ENCODE measurements around the gene ARMC5.
"Not testable (repeated sequence)": the region's sequence is repeated elsewhere in the genome, so short reads cannot be mapped to it uniquely, and the experiment has no call there.

Gene ARMC5

DNA sequence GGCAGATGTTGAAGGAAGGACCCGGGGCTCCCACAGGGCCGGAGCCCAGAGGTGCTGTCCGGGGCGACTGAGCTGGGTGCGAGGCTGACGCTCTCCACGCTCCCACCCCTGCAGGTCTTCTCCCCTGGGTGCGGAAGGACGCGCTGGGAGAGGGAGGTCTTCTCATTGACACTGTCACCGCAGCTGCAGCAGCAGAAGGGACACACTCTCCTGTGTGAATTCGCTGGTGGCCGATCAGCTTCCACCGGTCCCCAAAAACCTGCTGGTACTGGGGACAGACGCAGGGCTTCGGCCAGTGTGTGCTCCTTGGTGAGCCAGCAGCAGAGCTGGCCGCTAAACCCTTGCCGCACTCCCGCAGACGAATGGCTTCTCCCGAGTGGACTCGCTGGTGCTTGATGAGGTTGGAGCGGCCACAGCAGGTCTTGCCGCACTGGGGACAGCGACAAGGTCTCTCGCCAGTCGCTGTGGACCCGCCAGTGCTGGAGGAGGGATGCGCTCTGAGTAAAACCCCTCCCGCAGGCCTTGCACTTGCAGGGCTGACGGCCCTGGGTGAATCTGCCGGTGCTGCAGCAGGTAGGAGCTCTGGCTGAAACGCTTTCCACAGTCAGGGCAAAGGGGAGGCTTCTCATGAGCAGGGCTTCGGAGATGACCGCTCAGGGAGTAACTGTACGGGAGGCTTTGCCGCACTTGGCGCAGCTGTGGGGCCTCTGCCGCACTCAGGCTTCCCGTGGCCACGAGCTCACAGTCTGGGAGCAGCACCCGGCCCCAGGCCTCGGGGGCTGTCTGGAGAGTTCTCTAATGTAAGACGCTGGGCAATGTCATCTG is 22.9 kb upstream of the ARMC5 start:
- DNase-seq: no peak

DNA sequence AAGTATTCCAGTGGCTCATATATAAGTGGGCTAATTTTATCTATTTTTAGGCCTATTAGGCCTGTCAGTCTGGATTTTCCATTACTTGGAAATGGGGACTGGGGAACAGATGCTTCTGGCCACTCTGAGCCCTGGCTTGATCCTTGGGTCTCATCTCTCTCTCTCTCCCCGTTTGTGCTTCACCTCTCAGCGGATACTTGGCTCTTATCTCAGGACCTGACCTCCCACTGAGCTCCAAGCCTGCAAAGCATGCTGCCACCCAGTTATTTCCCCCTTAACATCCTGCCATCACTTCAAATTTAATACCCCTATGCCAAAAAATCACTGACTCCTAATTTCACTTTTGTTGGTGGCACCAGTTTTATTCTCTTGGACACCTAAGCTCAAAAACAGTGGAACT is 20.9 kb upstream of the ARMC5 start:
- no peak for DNase-seq

DNA sequence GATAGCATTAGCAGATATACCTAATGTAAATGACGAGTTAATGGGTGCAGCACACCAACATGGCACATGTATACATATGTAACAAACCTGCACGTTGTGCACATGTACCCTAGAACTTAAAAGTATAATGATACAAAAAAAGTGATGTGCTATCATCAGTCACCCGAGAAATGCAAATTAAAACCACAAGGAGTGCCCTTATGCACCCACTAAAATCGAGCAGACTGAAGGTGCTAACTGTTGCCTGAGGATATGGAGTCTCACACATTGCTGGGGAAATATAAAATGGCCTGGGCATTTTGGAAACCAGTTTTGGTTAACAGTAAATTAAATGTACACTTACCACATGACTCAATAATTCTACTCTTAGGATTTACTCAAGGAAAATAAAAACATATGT is 20.3 kb upstream of the ARMC5 start:
- not testable (repeated sequence) for DNase-seq

DNA sequence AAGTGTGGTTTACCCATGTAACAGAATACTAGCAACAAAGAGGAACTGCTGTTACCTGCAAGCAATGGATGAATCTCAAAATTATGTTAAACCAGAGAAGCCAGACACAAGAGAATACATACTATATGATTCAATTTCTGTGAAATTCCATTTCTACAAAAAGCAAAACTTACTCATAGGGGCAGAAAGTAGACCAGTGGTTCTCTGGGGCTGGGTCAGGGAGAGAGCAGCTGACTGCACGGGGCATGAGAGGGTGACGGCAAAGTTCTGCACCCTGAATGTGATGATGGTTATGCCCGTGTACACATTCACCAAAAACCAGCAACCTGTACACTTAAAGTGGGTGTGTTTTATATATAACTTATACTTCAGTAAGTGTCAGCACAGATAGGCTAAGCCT is 19.8 kb upstream of the ARMC5 start:
- DNase-seq: no peak

DNA sequence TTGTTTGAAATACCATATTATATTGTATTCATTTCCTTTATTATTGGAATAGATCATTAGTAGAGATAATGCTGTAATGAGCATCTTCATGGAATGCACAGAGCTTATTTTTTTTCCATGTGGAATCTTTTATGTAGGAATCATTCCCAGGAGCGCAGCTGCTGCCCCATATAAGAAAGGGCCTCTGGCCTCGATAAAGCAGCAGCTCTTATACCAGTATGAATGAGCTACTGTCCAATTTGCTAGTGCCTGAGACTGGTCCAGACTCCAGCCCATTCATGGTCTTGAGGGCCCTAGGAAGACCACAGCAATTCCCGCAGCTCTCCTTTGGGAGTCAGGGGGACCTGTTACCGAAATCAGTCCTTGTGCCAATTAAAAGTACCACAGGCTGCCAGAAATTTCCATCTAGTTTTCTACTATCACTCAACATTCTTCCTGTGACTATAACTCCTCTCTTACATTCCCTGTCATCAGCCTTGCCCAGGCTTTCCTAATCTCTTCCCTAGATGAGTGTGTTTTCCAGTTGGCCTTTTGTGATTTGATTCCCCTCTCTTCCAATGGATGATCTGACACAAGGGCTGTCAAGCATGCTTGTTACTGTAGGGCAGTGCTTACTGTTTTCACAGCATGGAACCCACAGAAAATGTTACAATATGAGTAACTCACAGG is 18.7 kb upstream of the ARMC5 start:
- no peak for DNase-seq

DNA sequence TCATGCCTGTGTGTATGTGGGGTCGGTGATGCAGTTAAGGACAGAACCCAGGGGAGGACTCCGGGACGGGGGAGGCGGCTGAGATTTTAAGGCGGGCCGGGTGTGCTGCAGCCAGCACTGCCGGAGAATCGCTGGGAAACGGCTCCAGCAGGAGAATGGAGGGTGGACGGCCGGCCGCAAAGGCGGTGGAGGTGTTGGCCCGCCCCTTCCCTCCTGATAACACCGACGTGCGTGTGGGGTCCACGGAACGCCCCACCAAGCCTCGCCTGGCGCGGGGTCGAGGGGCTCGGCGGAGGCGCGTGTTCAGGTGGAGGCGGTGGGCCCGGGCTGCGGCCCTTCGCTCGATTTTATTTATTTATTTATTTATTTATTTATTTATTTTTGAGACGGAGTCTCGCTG is 17.3 kb upstream of the ARMC5 start:
- DNase-seq: no peak

DNA sequence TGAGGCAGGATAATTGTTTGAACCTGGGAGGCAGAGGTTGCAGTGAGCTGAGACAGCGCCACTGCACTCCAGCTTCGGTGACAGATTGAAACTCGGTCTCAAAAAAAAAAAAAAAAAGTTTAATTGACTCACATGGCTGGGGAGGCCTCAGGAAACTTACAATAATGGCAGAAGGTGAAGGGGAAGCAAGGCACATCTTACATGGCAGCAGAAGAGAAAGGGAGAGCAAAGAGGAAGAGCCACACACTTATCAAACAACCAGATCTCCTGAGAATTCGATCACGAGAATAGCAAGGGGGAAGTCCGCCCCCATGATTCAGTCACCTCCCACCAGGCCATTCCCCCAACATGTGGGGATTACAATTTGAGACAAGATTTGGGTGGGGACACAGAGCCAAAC is 13.4 kb upstream of the ARMC5 start:
- not testable (repeated sequence) for DNase-seq

DNA sequence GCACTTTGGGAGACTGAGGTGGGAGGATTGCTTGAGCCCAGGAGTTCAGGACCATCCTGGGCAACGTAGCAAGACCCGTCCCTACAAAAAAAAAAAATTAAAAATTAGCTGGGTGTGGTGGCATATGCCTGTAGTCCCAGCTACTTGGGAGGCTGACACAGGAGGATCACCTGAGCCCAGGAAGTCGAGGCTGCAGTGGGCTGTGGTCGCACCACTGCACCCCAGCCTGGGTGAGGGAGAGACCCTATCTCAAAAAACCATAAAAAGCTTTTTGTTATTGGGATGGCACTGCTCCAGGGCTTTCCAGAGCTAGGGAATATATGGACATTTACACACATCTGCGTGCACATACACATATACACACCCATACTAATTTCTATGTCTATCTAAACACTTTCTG is 8.1 kb upstream of the ARMC5 start:
- no peak for DNase-seq

DNA sequence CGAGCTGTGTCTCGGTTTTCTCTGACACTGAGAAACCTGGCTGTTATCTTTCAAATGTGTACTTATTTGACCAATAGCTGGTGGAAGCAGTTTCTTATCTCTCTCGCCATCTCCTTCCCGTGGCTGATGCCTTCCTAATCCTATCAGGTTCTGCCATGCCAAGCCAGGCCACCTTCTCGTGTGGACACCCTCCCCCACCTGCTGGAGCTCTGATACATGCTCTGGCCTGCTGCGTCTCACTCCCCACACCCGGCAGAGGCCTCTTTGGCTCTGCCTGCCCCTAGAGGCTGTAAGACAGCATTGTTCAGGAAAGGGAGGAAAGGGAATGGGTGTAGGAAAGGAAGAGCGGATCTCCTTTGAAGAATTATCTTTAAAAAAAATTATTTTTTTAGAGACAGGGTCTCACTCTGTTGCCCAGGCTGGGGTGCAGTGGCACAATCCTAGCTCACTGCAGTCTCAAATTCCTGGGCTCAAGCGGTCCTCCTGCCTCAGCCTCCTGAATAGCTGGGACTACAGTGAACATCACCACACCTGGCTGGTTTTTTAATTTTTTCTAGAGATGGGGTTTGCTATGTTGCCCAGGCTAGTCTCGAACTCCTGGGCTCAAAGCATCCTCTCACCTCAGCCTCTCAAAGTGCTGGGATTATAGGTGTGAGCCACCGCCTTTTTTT is 7.5 kb upstream of the ARMC5 start:
- DNase-seq: no peak

DNA sequence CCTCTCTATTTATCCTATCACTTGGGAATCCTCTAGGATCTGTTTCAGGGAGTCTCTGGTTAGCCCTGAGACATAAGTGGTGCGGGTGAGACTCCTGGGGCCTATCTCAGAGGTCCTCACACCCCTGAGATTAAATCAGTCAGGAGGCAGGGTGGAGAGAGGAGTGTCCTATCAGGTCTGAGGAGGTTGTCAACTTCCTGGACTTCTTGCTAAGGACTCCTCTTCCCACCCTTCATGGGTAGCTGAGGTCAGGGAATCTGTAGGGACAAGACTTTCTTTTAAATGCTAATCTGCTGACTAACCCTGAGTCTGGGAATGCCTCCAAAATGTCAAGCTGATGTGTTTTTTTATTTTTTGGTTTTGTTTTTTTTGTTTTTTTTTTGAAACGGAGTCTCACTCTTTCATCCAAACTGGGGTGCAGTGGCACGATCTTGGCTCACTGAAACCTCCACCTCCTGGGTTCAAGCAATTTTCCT is 6.6 kb upstream of the ARMC5 start:
- DNase-seq: no peak

DNA sequence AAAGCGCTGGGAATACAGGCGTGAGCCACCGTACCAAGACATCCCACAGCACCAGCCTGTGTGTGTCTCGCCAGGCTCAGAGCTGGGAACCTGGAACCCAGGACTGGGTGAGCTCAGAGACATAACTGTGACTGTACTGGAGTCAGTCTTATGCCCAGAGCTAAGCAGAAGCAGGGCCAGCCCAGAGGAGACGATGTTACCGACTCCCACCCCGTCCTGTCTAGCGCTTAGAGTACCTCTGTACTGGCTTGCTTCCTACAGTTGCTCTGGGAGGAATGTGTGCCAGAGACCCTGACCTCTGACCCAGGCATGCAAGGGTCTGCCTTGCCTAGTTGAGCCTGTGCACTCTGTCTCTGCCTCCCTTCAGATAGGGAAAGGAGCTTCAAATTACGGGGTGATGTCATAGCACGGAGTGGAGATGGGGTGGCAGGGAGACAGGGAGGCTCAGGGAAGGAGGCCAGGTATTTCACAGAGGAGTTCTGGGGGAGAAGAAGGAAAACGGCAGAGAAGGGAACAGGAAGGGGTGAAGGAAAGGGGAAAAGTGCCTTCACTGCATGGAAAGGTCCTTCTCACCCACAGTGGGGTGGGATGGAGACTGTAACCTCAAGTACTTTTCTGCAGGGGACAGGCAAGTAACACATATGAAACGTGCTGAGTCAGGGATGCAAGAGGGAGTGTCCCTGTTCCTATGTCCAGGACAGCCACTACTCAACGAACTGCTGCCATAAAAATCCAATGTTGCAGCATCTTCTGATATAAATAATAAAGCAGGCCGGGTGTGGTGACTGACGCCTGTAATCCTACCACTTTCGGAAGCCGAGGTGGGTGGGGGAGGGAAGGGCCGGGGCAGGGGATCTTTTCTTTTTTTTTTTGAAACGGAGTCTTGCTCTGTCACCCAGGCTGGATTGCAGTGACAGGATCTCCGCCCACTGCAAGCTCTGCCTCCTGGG is 5.8 kb upstream of the ARMC5 start:
- DNase-seq: no peak

DNA sequence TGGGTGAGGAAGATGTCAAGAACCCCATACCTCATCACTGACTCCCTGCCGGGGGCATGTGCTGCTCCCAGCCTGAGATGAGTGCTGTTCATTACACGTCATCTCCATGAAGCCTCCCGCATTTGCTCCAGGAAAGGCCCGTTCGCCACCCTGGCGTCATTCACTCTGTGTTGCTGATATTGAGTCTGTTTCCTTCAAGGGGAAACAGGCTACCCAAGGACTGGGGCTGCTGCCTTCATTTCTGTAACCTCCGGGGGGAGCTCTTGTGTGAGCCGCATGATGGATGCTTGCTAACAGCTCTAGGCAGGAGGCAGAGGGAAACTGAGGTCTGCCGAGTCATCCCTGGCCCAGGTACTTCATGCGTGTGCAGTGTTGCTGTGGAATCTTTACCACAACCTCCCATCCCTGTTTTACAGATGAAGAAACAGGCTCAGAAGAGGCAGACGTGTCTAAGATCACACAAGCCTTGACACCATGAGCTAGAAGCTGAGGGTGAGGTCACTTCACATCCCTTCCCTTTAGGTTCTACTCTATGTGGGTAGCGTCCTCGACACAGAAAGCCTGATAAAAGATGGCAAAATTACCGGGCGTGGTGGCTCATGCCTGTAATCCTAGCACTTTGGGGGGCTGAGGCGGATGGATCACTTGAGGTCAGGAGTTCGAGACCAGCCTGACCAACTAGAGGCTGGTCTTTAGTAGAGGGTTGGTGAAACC is 3.5 kb upstream of the ARMC5 start:
- no peak for DNase-seq

DNA sequence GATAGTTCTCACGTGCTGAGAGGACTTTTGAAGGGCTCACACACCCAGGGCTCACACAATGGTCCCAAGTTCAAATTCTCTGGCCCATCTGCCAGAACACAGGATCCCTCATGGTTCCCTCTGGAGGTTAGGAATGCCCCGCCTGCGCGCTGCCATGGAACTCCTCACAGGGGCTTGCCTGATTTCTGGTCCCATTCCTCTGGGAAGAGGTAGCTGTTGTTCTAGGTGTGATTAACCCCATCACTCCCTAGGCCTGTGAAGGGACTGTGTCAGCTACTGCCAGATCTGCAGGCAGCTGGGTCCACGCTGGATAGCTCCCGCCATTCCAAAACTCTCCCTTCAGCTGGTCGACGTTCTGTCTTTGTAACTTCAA is 2.3 kb upstream of the ARMC5 start:
- DNase-seq: no peak

DNA sequence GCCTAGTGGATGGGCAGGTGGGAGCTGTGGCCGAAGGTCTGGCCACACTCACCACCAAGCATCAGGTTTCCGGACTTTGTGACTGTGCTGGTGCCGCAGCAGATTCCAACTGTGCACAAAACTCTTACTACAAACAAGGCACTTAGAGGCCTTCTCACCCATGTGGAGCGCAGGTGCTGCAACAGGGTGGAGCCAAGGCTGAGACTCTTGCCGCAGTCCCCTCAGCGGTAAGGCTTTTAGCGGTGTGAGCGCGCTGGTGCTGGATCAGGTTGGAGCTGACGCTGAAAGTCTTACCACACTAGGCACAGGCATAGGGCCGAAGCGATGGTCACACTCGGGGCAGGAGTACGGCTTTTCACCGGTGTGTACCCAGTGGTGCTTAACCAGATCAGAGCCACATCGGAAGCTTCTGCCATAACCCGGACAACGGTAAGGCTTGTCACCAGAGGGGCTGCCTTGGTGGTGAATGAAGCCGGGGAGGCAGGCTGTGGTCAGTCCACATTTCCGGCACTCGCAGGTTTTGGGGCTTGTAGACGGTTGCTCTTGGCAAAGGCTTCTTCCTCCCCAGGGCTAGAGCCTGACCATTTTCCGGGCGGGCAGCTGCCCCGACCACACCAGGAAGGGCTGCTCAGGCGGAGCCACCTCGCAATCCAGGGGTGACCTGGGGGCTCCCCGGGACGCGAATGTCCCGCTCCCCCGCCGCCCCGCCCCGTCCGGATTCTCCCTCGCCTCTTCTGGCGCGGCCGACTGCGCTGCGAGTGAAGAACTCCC is 1.0 kb upstream of the ARMC5 start:
- DNase-seq: peak in 2 of 4 experiments; percentile 25 to 30

DNA sequence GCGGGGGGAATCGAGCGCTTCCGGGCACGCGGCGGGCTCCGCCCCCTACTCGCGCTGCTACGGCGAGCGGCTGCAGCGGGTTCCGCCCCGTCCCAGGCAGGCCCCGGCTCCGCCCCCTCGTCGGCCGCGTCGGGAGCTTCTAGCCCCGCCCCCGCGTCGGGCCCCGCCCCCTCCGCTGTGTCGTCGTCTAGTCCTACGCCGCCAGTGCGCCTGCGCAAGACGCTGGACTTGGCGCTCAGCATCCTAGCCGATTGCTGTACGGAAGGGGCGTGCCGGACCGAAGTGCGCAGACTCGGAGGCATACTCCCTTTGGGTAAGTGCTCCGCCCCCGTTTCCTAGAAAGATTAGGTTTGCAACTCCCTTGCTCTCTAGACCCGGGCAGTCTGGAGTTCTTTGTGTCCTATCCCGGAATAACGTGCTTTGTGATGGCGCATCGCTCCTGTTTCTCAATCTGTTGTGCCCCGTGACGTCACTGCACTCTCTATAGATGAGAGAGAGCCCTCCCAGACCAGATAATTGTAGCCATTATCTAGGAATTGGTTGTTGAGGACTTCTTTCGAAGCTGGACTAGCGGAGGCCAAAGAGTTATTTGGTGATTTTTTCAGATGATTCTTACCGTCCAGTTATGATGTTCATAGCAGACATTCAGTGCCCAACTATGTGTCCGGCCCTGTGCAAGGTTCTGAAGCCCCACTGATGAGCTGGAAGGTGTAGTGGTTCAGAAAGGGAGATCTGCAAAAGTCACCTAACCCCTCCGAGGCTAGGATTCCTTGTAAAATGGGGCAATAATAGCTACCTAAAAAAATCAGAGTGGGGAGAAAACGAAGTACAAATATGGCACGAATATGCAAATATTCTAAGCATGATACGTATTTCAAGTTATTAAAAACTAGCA is 633 bp downstream of the ARMC5 start:
- peak; percentile 99 to 100 (median 100) for DNase-seq

DNA sequence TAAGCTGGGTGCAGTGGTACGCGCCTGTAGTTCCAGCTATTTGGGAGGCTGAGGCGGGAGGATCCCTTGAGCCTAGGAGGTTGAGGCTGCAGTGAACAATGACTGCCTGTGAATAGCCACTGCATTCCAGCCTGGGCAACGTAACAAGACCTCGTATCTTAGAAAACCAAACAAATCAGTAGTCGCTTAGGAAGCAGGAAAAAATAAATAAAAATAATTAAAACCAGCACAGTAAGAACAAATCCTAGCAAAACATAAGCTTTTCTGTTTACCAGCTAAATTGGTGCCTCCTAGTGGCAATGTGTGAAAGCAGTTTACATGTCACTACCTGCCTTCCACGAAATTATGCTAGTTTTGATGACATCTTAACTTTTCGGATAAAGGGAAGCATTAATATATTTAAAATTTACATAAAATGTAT is 1.3 kb downstream of the ARMC5 start:
- DNase-seq: no peak

DNA sequence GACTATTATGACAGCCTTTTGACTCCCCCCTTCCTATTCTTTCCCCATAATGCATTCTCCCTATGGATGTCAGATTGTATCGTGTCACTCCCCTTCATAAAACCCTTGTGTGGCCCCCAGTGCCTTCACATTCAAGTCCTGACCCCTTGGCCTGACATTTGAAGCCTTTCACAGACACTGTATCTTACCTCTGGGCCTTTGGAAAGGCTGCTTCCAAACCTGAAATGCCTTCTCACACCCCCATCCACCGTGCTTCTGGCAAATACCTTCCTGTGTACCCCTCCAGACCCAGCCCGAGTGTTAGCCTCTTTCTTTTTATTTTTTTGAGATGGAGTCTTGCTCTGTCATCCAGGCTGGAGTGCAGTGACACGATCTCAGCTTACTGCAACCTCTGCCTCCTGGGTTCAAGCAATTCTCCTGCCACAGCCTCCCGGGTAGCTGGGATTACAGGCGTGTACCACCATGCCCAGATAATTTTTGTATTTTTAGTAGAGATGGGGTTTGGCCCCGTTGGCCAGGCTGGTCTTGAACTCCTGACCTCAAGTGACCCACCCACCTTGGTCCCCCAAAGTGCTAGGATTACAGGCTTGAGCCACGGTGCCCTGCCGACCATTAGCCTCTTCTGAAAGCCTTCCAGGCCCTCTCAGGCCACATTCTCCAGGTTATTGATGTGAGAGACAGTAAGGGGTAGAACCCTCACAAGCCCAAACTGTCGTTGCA is 2.1 kb downstream of the ARMC5 start:
- DNase-seq: no peak

DNA sequence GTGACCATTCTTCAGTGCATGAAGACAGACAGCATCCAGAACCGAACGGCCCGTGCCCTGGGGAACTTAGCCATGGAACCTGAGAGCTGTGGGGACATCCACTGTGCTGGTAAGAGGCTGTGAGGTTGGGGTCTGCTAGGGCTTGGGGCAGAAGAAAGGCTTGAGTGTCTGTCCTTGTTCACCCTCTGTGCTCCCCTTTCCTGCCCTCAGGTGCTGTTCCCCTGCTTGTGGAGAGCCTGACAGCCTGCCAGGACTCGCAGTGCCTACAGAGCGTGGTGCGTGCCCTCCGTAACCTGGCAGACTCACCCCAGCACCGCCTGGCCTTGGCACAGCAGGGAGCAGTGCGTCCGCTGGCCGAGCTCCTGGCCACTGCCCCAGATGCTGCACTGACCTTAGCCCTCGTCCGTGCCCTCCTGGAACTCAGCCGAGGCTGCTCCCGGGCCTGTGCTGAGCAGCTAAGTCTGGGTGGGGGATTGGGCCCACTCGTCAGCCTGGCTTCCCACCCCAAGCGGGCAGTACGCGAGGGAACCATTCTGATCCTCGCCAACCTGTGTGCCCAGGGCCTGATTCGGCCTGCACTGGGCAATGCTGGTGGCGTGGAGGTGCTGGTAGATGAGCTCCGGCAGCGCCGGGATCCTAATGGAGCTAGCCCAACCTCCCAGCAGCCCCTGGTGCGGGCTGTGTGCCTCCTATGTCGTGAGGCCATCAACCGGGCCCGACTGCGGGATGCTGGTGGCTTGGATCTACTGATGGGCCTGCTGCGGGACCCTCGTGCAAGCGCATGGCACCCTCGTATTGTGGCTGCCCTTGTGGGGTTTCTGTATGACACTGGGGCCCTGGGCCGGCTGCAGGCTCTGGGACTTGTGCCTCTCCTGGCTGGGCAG is 2.9 kb downstream of the ARMC5 start:
- no peak for DNase-seq

All from activated naive CD4-positive, alpha-beta T cell (primary cell).